Stomach (tissue), 19 donors: ENCODE measurements around the gene NUTM2D. TPM values are rescaled to one million over a fixed set of nuclear protein-coding genes. Genes with fewer than 3 reads are reported as not detected.
"Not testable (repeated sequence)": the region's sequence is repeated elsewhere in the genome, so short reads cannot be mapped to it uniquely, and the experiment has no call there.

Source experiments
- DNase-seq, 2 donors: peaks; one replicate each; pipeline versions ENCODE4 v3.0.0 to v3.0.0-alpha.2; 2013 to 2019
- H3K27ac ChIP-seq, 5 donors: fragments of 200-600 bp in 4 of 5; sonication (generic) in 4 of 5; one replicate each; pipeline ENCODE4 v1.5.1; 2013 to 2019; ENCODE audit warnings: mild to moderate bottlenecking in 1 of 5, moderate library complexity in 1 of 5
- H3K27me3 ChIP-seq, 3 donors: fragments of 200-600 bp; sonication (generic); one replicate each; pipeline ENCODE4 v1.5.1; 2017 to 2019; ENCODE audit warnings: mixed run types in 1 of 3
- H3K36me3 ChIP-seq, 4 donors: fragments of 200-600 bp; sonication (generic); 1 replicate in 3 of 4; 2 replicates in 1 of 4; pipeline ENCODE4 v1.5.1; 2016 to 2019
- H3K4me1 ChIP-seq, 4 donors: fragments of 200-600 bp; sonication (generic); one replicate each; pipeline ENCODE4 v1.5.1; 2016 to 2019
- H3K4me3 ChIP-seq, 4 donors: fragments of 200-600 bp; sonication (generic) in 3 of 4; one replicate each; pipeline ENCODE4 v1.5.1; 2016 to 2019; ENCODE audit warnings: mild to moderate bottlenecking in 1 of 4
- H3K9me3 ChIP-seq, 4 donors: fragments of 200-600 bp; sonication (generic); one replicate each; pipeline ENCODE4 v1.5.1; 2016 to 2019
- WGBS, 5 donors: extraction: QIAGEN DNeasy Blood & Tissue Kit in 3 of 5; methylation state at CpG; one replicate each; pipeline versions ENCODE4 v1.1.5 to v1.1.7; 2013 to 2018; 5-methylcytosine and 5-hydroxymethylcytosine counted together
- intact Hi-C: fragments of 100-400 bp; cut with DNase I; formaldehyde crosslinking; loops from one replicate; pipeline ENCODE4 v1.15.1; 2023; ENCODE audit warnings: low total_unique reads
- long read RNA-seq, 10 donors: transcript quantifications; one replicate each; lab custom pipeline, GENCODE V29; 2026
- polyA plus RNA-seq, 3 donors: library from polyadenylated mRNA; stranded (reverse); fragments of 200-250 nt; gene quantifications; one replicate each; pipeline ENCODE4 v1.2.3, GENCODE V29; 2013
- total RNA-seq, 5 donors: library from RNA; depleted of rRNA; stranded (reverse); fragments of >200 nt; gene quantifications; one replicate each; pipeline versions ENCODE4 v1.1.0 to v1.2.3, GENCODE V29; 2014 to 2016
- donor health status: healthy with polysubstance abuse.
- donor health status: Bipolar disorder and iron deficiency.
- donor health status: healthy.

Gene NUTM2D
- 1 to 10 TPM in 3 of 5 donors, under 1 TPM in 1, not detected in 1; under 0.01 to 2.0 (median 1.6) TPM for total RNA-seq
- 1 to 10 TPM; 1.2 to 9.2 (median 1.8) TPM for polyA plus RNA-seq
- long read RNA-seq, donor 1, result 0 reads
- long read RNA-seq, donor 2, result 0 reads
- long read RNA-seq, donor 3, result 0 reads
- long read RNA-seq, donor 4, result 0 reads
- long read RNA-seq, donor 5, partial matches to known transcripts, result 0 of 1 reads
- long read RNA-seq, donor 5, other reads (novel, unspliced or antisense), result 0 of 1 reads
- long read RNA-seq, donor 6, result 0 reads
- long read RNA-seq, donor 7, result 0 reads
- long read RNA-seq, donor 8, result 0 reads
- long read RNA-seq, donor 9, result 0 reads
- long read RNA-seq, donor 10, result 0 reads

DNA sequence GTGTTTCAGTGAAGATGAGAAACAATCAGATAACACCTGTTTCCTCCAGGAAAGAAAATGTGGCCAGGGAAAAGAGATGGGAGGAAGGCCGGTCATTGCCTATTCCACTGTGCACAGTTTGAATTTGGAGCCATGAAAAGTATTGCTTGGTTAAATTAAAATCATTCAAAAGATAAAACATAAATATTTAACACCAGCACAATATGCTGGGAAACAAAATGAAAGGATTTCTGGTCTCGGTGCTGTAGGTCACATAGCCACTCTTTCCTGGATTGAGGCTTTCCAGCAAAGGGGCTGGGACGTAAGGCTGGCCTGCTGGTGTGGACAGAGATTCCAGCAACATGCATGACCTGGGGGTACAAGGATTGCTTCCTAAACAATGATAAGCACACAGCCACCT, at the start of gene NUTM2D:
NUTM2D (plus strand) TSS at position 301 of the 400 bp plus-strand sequence. CDS start 522 bp downstream, outside the sequence.
- 100% methylated on average over 1 to 2 of the region's 3 CpGs; no CpG with 5 or more reads in 3 of the 5 donors for WGBS, 5 donors
- H3K4me3 ChIP-seq, H3K27me3 ChIP-seq, DNase-seq, H3K27ac ChIP-seq, H3K36me3 ChIP-seq, H3K4me1 ChIP-seq, intact Hi-C loops, H3K9me3 ChIP-seq: not testable (repeated sequence)

DNA sequence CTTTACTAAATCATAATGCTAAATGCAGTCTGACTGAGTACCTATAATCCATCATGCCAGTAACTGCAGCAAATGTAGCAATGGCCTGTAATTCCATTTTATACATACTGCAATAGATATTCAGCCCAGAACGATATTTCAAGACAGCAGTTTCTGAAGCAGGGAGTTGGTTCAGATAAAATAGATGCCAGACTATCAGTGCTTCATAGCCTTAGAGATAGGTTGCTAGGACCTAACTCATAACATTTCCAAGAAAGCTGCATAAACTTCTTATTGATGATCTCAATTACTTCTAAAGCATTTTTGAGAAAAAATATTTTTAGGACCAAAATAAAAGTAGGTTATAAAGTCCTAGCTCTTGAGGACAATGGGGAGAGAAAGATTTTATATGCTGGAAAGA, 48.8 kb upstream of the NUTM2D start:
- intact Hi-C loops, H3K4me3 ChIP-seq, H3K4me1 ChIP-seq, DNase-seq, H3K27ac ChIP-seq, H3K27me3 ChIP-seq, H3K9me3 ChIP-seq, H3K36me3 ChIP-seq: not testable (repeated sequence)
- WGBS, 5 donors, result 78 to 100% (median 85%) methylated on average over 1 of the region's 1 CpG

GRCh38 chr10:87309657-87310056, 47.9 kb upstream of the NUTM2D start:
- DNase-seq, H3K27me3 ChIP-seq, H3K36me3 ChIP-seq, H3K9me3 ChIP-seq, H3K4me3 ChIP-seq, H3K27ac ChIP-seq, H3K4me1 ChIP-seq, intact Hi-C loops: not testable (repeated sequence)

GRCh38 chr10:87311521-87311920, 46.0 kb upstream of the NUTM2D start:
- DNase-seq, H3K4me1 ChIP-seq, intact Hi-C loops, H3K36me3 ChIP-seq, H3K4me3 ChIP-seq, H3K27me3 ChIP-seq, H3K9me3 ChIP-seq, H3K27ac ChIP-seq: not testable (repeated sequence)
- 70 to 100% (median 84%) methylated on average over 1 of the region's 1 CpG for WGBS, 5 donors

- not testable (repeated sequence) for H3K4me1 ChIP-seq, H3K4me3 ChIP-seq
Measured at GRCh38 chr10:87313649-87314359, 43.7 kb upstream of the NUTM2D start.

DNA sequence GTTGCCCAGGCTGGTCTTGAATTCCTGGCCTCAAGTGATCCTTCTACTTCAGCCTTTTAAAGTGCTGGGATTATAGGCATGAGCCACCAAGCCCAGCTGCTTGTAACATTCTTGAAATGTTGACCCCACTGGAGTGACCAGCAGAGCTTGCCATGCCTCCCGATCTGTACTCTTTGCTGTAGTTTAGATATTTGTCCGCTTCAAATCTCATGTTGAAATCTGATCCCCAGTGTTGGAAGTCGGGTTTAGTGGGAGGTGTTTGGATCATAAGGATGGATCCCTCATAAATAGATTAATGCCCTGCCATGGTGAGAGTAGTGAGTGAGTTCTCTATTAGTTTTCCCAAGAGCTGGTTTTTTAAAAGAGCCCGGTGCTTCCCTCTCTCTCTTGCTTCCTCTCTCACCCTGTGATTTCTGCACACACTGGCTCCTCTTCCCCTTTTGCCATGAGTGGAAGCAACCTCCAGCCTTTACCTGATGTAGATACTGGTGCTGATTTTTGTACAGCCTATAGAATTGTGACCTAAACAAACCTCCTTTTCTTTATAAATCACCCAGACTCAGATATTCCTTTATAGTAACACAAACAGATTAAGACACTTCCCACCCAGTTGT, 43.1 kb upstream of the NUTM2D start:
- WGBS, 5 donors, result 40 to 60% (median 50%) methylated on average over 2 to 3 of the region's 4 CpGs; no CpG with 5 or more reads in 1 of the 5 donors
- DNase-seq, H3K4me1 ChIP-seq, H3K36me3 ChIP-seq, H3K27me3 ChIP-seq, intact Hi-C loops, H3K9me3 ChIP-seq, H3K27ac ChIP-seq, H3K4me3 ChIP-seq: not testable (repeated sequence)

More at GRCh38 chr10:87313649-87314359, 43.7 kb upstream of the NUTM2D start:
- H3K9me3 ChIP-seq, intact Hi-C loops, DNase-seq, H3K27me3 ChIP-seq, H3K27ac ChIP-seq, H3K36me3 ChIP-seq: not testable (repeated sequence)
- 57 to 73% (median 63%) methylated on average over 3 of the region's 3 CpGs for WGBS, 5 donors

DNA sequence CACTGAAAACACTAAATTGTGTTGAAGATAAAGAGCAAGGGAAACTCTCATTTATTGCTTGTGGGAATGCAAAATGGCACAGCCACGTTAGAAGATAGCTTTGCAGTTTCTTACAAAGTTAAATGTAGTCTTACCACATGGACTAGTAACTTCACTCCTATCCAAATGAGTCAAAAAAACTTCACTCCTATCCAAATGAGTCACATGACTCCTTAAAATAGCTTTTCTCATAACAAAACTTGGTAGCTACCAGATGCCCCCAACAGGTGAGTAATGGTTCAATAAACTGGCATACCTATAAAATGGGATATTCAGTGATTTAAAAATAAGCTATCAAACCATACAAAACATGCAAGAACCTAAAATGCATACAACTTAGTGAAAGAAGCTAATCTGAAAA, 36.0 kb upstream of the NUTM2D start:
- H3K4me3 ChIP-seq, H3K27me3 ChIP-seq, H3K4me1 ChIP-seq, intact Hi-C loops, H3K27ac ChIP-seq, DNase-seq, H3K9me3 ChIP-seq: not testable (repeated sequence)
- WGBS, 5 donors, result 67 to 91% (median 72%) methylated on average over 1 of the region's 1 CpG; no CpG with 5 or more reads in 1 of the 5 donors
- peaks cover 0 to 11% (median 3%) of the 10 kb centered on the region in 4 donors for H3K36me3 ChIP-seq

GRCh38 chr10:87324559-87324958, 33.0 kb upstream of the NUTM2D start:
- H3K9me3 ChIP-seq, H3K4me3 ChIP-seq, H3K4me1 ChIP-seq, DNase-seq, H3K27me3 ChIP-seq, H3K27ac ChIP-seq, intact Hi-C loops: not testable (repeated sequence)
- H3K36me3 ChIP-seq, result peaks cover 0 to 11% (median 3%) of the 10 kb centered on the region in 4 donors
- 97 to 100% (median 98%) methylated on average over 3 to 5 of the region's 5 CpGs for WGBS, 5 donors

DNA sequence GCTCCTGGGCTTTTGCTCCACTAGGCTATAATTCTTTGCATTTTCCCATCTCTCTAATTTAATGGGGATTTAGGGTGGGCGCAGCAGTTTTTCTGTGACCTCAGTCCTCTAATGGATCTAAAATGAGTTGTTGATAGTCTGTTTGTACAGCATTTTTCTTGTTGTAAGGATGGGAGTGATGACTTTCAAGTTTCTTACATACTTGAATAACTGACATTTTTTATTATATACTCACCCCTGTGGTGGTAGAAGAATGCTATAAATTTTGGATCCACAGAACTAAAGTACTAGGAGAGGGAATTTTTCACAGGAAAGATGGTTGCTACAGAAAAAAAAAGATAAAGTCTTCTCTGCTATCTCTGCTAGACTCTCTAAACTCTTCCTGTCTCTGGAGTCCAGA, 29.6 kb upstream of the NUTM2D start:
- H3K27ac ChIP-seq, DNase-seq, H3K9me3 ChIP-seq, intact Hi-C loops, H3K27me3 ChIP-seq, H3K4me3 ChIP-seq, H3K4me1 ChIP-seq: not testable (repeated sequence)
- peaks cover 0 to 11% (median 3%) of the 10 kb centered on the region in 4 donors for H3K36me3 ChIP-seq
- 90 to 100% (median 92%) methylated on average over 1 of the region's 1 CpG for WGBS, 5 donors

DNA sequence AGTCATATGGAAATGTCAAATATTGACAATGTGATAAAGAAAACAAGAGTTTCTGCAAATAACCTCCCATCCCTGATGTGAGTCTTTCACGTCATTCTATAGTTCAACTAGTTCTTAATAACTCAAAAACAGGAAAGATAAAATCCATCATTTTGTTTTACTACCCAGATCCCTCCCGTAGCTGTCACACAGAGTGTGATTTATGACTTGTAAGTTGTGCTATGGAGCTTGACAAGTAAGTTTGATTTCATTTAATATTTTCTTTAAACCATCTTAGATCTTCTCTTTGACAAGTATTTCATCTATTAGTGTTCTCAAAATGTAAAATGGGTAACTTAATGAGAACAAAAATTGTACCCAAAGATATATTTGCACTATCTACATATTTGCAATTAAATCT, 28.4 kb upstream of the NUTM2D start:
- H3K4me1 ChIP-seq, H3K27me3 ChIP-seq, intact Hi-C loops, H3K4me3 ChIP-seq, H3K9me3 ChIP-seq, H3K27ac ChIP-seq, DNase-seq: not testable (repeated sequence)
- H3K36me3 ChIP-seq, result peaks cover 0 to 13% (median 5%) of the 10 kb centered on the region in 4 donors
- 40 to 58% (median 51%) methylated on average over 2 of the region's 2 CpGs for WGBS, 5 donors

DNA sequence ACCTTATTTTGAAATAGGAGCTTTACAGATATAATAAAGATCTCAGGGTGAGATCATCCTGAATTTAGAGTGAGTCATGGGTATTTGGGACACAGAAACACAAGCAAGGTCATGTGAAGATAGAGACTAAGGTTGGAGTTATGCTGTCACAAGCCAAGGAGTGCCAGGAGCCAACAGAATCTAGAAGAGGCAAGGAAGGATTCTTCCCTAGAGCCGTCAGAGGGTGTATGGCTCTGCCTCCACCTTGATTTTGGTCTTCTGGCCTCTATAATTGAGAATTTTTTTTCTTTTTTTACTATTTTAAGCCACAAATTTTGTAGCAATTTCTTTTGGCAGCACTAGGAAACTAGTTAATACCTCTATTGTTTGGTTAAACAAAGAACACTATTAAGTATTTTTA, 24.9 kb upstream of the NUTM2D start:
- H3K27ac ChIP-seq, H3K4me1 ChIP-seq, H3K27me3 ChIP-seq, H3K9me3 ChIP-seq, DNase-seq, H3K4me3 ChIP-seq, intact Hi-C loops: not testable (repeated sequence)
- WGBS, 5 donors, result 71 to 100% (median 94%) methylated on average over 1 of the region's 1 CpG
- H3K36me3 ChIP-seq, result peaks cover 0 to 18% (median 5%) of the 10 kb centered on the region in 4 donors

- H3K9me3 ChIP-seq, intact Hi-C loops, H3K4me3 ChIP-seq, H3K27me3 ChIP-seq, H3K27ac ChIP-seq, DNase-seq, H3K36me3 ChIP-seq: not testable (repeated sequence)
- WGBS, 5 donors, result 56 to 75% (median 68%) methylated on average over 3 of the region's 3 CpGs
- H3K4me1 ChIP-seq, result peaks cover 0 to 25% (median 8%) of the 10 kb centered on the region in 4 donors
Measured at GRCh38 chr10:87340411-87340810, 17.1 kb upstream of the NUTM2D start.
